SK-N-MC (cell line): Measurements from ENCODE around the gene EPB41L1.

Source experiments
- EZH2 ChIP-seq: fragments of 200-600 bp; sonication (generic); IDR thresholded peaks from one replicate; pipeline ENCODE4 v1.6.1; 2017; ENCODE audit warnings: antibody characterized with exemption
- FOXP2 ChIP-seq: optimal IDR thresholded peaks from 2 replicates; pipeline ENCODE3; 2011; ENCODE audit warnings: mild to moderate bottlenecking, moderate library complexity; ENCODE audit not compliant: insufficient read depth; ENCODE audit errors: extremely low read length, control extremely low read depth
- POLR2AphosphoS5 ChIP-seq: IDR thresholded peaks from 2 replicates; pipeline ENCODE4 v1.6.1; 2012; ENCODE audit warnings: mild to moderate bottlenecking, low read depth, low read length, borderline replicate concordance

DNA sequence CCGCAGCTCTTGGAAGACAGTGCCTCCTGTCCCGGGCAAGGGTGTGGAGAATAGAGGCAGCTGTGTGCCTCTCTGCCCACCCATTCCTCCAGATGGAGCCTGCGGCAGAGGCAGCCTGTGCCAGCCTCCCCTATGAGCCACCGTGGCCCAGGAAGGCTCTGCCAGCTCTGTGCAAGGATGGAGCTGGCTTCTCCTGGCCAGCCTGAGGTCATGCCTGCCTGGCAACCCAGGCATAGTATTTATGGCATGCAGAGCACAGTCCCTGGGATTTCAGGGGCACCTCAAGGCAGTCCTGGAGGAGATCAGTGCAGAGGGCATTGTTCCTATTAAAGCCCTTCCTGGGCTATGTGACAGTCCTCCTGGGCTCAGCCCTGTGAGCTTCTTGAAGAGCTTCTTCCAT lies 1.5 kb downstream of the EPB41L1 start:
- TF ChIP-seq EZH2 (no peak), POLR2AphosphoS5 (no peak), FOXP2 (no peak)
